ENCODE results near the gene PPP2R3A.
"Not testable (repeated sequence)": the region's sequence is repeated elsewhere in the genome, so short reads cannot be mapped to it uniquely, and the experiment has no call there.

Gene PPP2R3A

GRCh38 chr3:136083641-136084382 is 118.3 kb downstream of the PPP2R3A start:
- in situ Hi-C loops (cut with MboI; ENCODE audit: low sequenced_read_pairs), result not testable (repeated sequence)

GRCh38 chr3:136085067-136085466 is 119.5 kb downstream of the PPP2R3A start:
- in situ Hi-C loops (cut with MboI; ENCODE audit: low sequenced_read_pairs), result not testable (repeated sequence)

GRCh38 chr3:136093771-136094170 is 128.2 kb downstream of the PPP2R3A start:
- in situ Hi-C loops (cut with MboI; ENCODE audit: low sequenced_read_pairs), result no loop called here

GRCh38 chr3:136105044-136105443 is 139.5 kb downstream of the PPP2R3A start:
- in situ Hi-C loops (cut with MboI; ENCODE audit: low sequenced_read_pairs), result no loop called here

GRCh38 chr3:136106101-136106500 is 140.6 kb downstream of the PPP2R3A start:
- in situ Hi-C loops (cut with MboI; ENCODE audit: low sequenced_read_pairs), result no loop called here

GRCh38 chr3:136109499-136109898 is 144.0 kb downstream of the PPP2R3A start:
- in situ Hi-C loops (cut with MboI; ENCODE audit: low sequenced_read_pairs), result no loop called here

- in situ Hi-C loops (cut with MboI; ENCODE audit: low sequenced_read_pairs), result no loop called here
These were observed 145.0 kb downstream of the PPP2R3A start for GRCh38 chr3:136110481-136110880.

GRCh38 chr3:136114421-136114820 is 148.9 kb downstream of the PPP2R3A start:
- in situ Hi-C loops (cut with MboI; ENCODE audit: low sequenced_read_pairs), result no loop called here

GRCh38 chr3:136119332-136119731 is 153.8 kb downstream of the PPP2R3A start:
- in situ Hi-C loops (cut with MboI; ENCODE audit: low sequenced_read_pairs), result not testable (repeated sequence)

- in situ Hi-C loops (cut with MboI; ENCODE audit: low sequenced_read_pairs), result not testable (repeated sequence)
These were observed 154.3 kb downstream of the PPP2R3A start for GRCh38 chr3:136119783-136120182.

GRCh38 chr3:136120373-136121348 is 155.1 kb downstream of the PPP2R3A start:
- in situ Hi-C loops (cut with MboI; ENCODE audit: low sequenced_read_pairs), result no loop called here

- in situ Hi-C loops (cut with MboI; ENCODE audit: low sequenced_read_pairs), result no loop called here
These were observed 156.5 kb downstream of the PPP2R3A start for GRCh38 chr3:136122006-136122405.

GRCh38 chr3:136131647-136132046 is 166.1 kb downstream of the PPP2R3A start:
- in situ Hi-C loops (cut with MboI; ENCODE audit: low sequenced_read_pairs), result not testable (repeated sequence)

GRCh38 chr3:136134091-136134490 is 168.6 kb downstream of the PPP2R3A start:
- in situ Hi-C loops (cut with MboI; ENCODE audit: low sequenced_read_pairs), result no loop called here

GRCh38 chr3:136135039-136135802 is 169.7 kb downstream of the PPP2R3A start:
- in situ Hi-C loops (cut with MboI; ENCODE audit: low sequenced_read_pairs), result no loop called here

GRCh38 chr3:136136454-136136853 is 170.9 kb downstream of the PPP2R3A start:
- in situ Hi-C loops (cut with MboI; ENCODE audit: low sequenced_read_pairs), result no loop called here

- in situ Hi-C loops (cut with MboI; ENCODE audit: low sequenced_read_pairs), result no loop called here
These were observed 175.8 kb downstream of the PPP2R3A start for GRCh38 chr3:136141291-136141785.

- in situ Hi-C loops (cut with MboI; ENCODE audit: low sequenced_read_pairs), result no loop called here
These were observed 176.4 kb downstream of the PPP2R3A start for GRCh38 chr3:136141891-136142290.

GRCh38 chr3:136142592-136142991 is 177.1 kb downstream of the PPP2R3A start:
- in situ Hi-C loops (cut with MboI; ENCODE audit: low sequenced_read_pairs), result no loop called here

- in situ Hi-C loops (cut with MboI; ENCODE audit: low sequenced_read_pairs), result not testable (repeated sequence)
These were observed 178.9 kb downstream of the PPP2R3A start for GRCh38 chr3:136144397-136144796.
